SU-DHL-6 (cell line): ENCODE data around the gene SPINK8.

Source experiments
- H2AFZ ChIP-seq: fragments of 200-600 bp; sonication (generic); 2 replicates; pipeline ENCODE4 v1.6.1; 2014; ENCODE audit warnings: low read depth, mild to moderate bottlenecking, moderate library complexity, mixed read lengths, antibody characterized with exemption, low read length; ENCODE audit not compliant: severe bottlenecking
- H3F3A ChIP-seq: fragments of 200-600 bp; shearing (Covaris generic); 2 replicates; pipeline ENCODE4 v1.6.0; 2016; ENCODE audit warnings: antibody characterized with exemption, mild to moderate bottlenecking; ENCODE audit not compliant: insufficient read depth
- H3K27ac ChIP-seq: fragments of 200-600 bp; sonication (generic); 2 replicates; pipeline ENCODE4 v1.5.1; 2016; ENCODE audit warnings: low read depth, mild to moderate bottlenecking, low read length, moderate library complexity, mixed read lengths
- H3K27me3 ChIP-seq: fragments of 200-600 bp; sonication (generic), shearing (Covaris generic); 2 replicates; pipeline ENCODE4 v1.6.0; 2014; ENCODE audit warnings: mild to moderate bottlenecking, low read length
- H3K36me3 ChIP-seq: fragments of 200-600 bp; sonication (generic); 2 replicates; pipeline ENCODE4 v1.6.1; 2014; ENCODE audit warnings: mild to moderate bottlenecking, low read length, mixed read lengths
- H3K4me2 ChIP-seq: fragments of 300-600, 200-600 bp; shearing (Covaris generic), sonication (generic); 2 replicates; pipeline ENCODE4 v1.6.0; 2014; ENCODE audit warnings: low read length, low read depth, mild to moderate bottlenecking; ENCODE audit not compliant: poor library complexity, severe bottlenecking
- H3K4me3 ChIP-seq: fragments of 200-600 bp; sonication (generic); 2 replicates; pipeline ENCODE4 v1.5.1; 2014; ENCODE audit warnings: antibody characterized with exemption, low read length, mild to moderate bottlenecking, mixed read lengths; ENCODE audit not compliant: insufficient read depth, poor library complexity, severe bottlenecking
- H3K79me2 ChIP-seq: fragments of 200-600 bp; sonication (generic); 2 replicates; pipeline ENCODE4 v1.6.1; 2014; ENCODE audit warnings: mild to moderate bottlenecking, low read length, moderate library complexity; ENCODE audit not compliant: insufficient read depth
- H3K9ac ChIP-seq: fragments of 200-600 bp; sonication (generic); 2 replicates; pipeline ENCODE4 v1.7.0; 2014; ENCODE audit warnings: mild to moderate bottlenecking, low read length
- H3K9me2 ChIP-seq: fragments of 200-600 bp; sonication (generic); replicated peaks from 2 replicates; pipeline ENCODE4 v1.6.1; 2014; ENCODE audit warnings: low read length; ENCODE audit not compliant: insufficient read depth
- H3K9me3 ChIP-seq: fragments of 200-600 bp; sonication (generic); 2 replicates; pipeline ENCODE4 v1.6.1; 2014; ENCODE audit warnings: low read length, mixed read lengths; ENCODE audit not compliant: insufficient read depth
- H4K20me1 ChIP-seq: fragments of 200-600 bp; sonication (generic); 2 replicates; pipeline ENCODE4 v1.6.1; 2014; ENCODE audit warnings: low read depth, mild to moderate bottlenecking, antibody characterized with exemption, low read length, moderate library complexity, mixed read lengths
- EZH2phosphoT487 ChIP-seq: fragments of 200-600 bp; sonication (generic), shearing (Covaris generic); conservative IDR thresholded peaks from 2 replicates; pipeline ENCODE4 v1.6.1; 2018; ENCODE audit warnings: mild to moderate bottlenecking, antibody characterized with exemption, low read length, moderate library complexity, mixed read lengths
- TF ChIP-seq, protein P1 (sequence below): fragments of 200-600 bp; sonication (generic); IDR thresholded peaks from one replicate; pipeline ENCODE4 v1.5.1; 2017; ENCODE audit warnings: antibody characterized with exemption, mild to moderate bottlenecking, low read length, moderate library complexity; ENCODE audit not compliant: insufficient read depth, poor library complexity, severe bottlenecking

Gene SPINK8

DNA sequence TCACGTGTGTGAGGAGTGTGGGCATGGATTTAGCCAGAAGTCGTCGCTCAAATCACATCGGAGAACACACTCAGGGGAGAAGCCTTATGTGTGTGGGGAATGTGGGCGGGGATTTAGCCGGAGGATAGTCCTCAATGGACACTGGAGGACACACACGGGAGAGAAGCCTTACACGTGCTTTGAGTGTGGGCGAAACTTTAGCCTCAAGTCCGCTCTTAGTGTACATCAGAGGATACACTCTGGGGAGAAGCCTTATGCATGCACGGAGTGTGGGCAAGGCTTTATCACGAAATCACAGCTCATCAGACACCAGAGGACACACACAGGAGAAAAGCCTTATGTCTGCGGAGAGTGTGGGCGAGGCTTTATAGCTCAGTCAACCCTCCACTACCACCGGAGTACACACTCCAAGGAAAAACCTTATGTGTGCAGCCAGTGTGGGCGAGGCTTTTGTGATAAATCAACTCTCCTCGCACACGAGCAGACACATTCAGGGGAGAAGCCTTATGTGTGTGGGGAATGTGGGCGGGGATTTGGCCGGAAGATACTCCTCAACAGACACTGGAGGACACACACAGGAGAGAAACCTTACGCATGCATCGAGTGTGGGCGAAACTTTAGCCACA is 64.4 kb downstream of the SPINK8 start:
- no peak overlapping the region for H3K4me3 ChIP-seq
- no peak overlapping the region for H3K27ac ChIP-seq
- H3K9me2 ChIP-seq: no peaks in the 10 kb centered on the region
- no peaks in the 10 kb centered on the region for H3K9me3 ChIP-seq
- peaks cover 16% of the 10 kb centered on the region; the same call in 1 of the 2 replicates for H3K36me3 ChIP-seq
- no peak overlapping the region for H2AFZ ChIP-seq
- no peak overlapping the region for H3K9ac ChIP-seq
- no peaks in the 10 kb centered on the region for H3K79me2 ChIP-seq
- TF ChIP-seq EZH2phosphoT487: no peak
- TF ChIP-seq, protein P1, sequence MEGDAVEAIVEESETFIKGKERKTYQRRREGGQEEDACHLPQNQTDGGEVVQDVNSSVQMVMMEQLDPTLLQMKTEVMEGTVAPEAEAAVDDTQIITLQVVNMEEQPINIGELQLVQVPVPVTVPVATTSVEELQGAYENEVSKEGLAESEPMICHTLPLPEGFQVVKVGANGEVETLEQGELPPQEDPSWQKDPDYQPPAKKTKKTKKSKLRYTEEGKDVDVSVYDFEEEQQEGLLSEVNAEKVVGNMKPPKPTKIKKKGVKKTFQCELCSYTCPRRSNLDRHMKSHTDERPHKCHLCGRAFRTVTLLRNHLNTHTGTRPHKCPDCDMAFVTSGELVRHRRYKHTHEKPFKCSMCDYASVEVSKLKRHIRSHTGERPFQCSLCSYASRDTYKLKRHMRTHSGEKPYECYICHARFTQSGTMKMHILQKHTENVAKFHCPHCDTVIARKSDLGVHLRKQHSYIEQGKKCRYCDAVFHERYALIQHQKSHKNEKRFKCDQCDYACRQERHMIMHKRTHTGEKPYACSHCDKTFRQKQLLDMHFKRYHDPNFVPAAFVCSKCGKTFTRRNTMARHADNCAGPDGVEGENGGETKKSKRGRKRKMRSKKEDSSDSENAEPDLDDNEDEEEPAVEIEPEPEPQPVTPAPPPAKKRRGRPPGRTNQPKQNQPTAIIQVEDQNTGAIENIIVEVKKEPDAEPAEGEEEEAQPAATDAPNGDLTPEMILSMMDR: no peak
- no peak overlapping the region for H3K4me2 ChIP-seq
- H3F3A ChIP-seq: peaks cover 2% of the 10 kb centered on the region
- no peaks in the 10 kb centered on the region for H4K20me1 ChIP-seq
- no peaks in the 10 kb centered on the region for H3K27me3 ChIP-seq

DNA sequence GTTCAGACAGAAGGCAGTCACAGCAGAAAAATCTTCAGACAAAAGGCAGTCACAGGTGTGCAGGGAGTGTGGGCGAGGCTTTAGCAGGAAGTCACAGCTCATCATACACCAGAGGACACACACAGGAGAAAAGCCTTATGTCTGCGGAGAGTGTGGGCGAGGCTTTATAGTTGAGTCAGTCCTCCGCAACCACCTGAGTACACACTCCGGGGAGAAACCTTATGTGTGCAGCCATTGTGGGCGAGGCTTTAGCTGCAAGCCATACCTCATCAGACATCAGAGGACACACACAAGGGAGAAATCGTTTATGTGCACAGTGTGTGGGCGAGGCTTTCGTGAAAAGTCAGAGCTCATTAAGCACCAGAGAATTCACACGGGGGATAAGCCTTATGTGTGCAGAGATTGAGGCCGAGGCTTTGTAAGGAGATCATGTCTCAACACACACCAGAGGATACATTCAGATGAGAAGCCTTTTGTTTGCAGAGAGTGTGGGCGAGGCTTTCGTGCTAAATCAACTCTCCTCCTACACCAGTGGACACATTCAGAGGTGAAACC is 65.0 kb downstream of the SPINK8 start:
- no peaks in the 10 kb centered on the region for H3K27me3 ChIP-seq
- peaks cover 2% of the 10 kb centered on the region for H3F3A ChIP-seq
- no peak overlapping the region for H3K27ac ChIP-seq
- H3K9ac ChIP-seq: no peak overlapping the region
- peaks cover 19% of the 10 kb centered on the region; the same call in 1 of the 2 replicates for H3K36me3 ChIP-seq
- no peaks in the 10 kb centered on the region for H4K20me1 ChIP-seq
- TF ChIP-seq, protein P1: no peak
- no peak for TF ChIP-seq EZH2phosphoT487
- no peak overlapping the region for H3K4me2 ChIP-seq
- no peaks in the 10 kb centered on the region for H3K9me3 ChIP-seq
- 0 out of 2 replicates have a peak, but pooled peaks cover 4% of the 10 kb centered on the region for H3K79me2 ChIP-seq
- H2AFZ ChIP-seq: no peak overlapping the region
- H3K9me2 ChIP-seq: no peaks in the 10 kb centered on the region
- H3K4me3 ChIP-seq: no peak overlapping the region

DNA sequence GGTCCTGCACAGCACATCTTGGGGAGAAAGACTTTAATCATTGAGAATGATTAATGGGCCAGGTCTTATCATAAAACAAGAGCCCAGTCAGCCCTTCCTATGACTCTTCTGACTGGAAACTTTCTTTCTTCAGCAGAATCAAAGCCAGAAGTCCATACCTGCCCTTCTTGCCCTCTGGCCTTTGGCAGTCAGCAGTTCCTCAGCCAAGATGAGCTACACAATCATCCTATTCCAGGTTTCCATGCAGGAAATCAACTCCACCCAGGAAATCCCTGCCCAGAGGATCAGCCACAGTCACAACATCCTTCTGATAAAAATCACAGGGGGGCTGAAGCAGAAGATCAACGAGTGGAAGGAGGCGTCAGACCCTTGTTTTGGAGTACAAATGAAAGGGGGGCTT is 65.7 kb downstream of the SPINK8 start:
- peaks cover 21% of the 10 kb centered on the region; the same call in 1 of the 2 replicates for H3K36me3 ChIP-seq

More for the DNA sequence above, 65.7 kb downstream of the SPINK8 start:
- TF ChIP-seq EZH2phosphoT487: no peak
- TF ChIP-seq, protein P1: no peak
- H3F3A ChIP-seq: peaks cover 2% of the 10 kb centered on the region
- no peaks in the 10 kb centered on the region for H3K27me3 ChIP-seq
- H3K9me3 ChIP-seq: no peaks in the 10 kb centered on the region
- no peak overlapping the region for H3K4me3 ChIP-seq
- no peaks in the 10 kb centered on the region for H3K9me2 ChIP-seq
- H3K79me2 ChIP-seq: 0 out of 2 replicates have a peak, but pooled peaks cover 4% of the 10 kb centered on the region
- no peaks in the 10 kb centered on the region for H4K20me1 ChIP-seq
- no peak overlapping the region for H3K9ac ChIP-seq
- H3K4me2 ChIP-seq: no peak overlapping the region
- no peak overlapping the region for H3K27ac ChIP-seq
- no peak overlapping the region for H2AFZ ChIP-seq
